HFFc6 (cell line): ENCODE measurements around the gene BCL10. TPM values are rescaled to one million over a fixed set of nuclear protein-coding genes. Genes with fewer than 3 reads are reported as not detected.
A peak's percentile ranks its signal among the peaks of the same experiment; 100 is the strongest.

Source experiments
- DNase-seq: peaks from one replicate; pipeline ENCODE4 v3.0.0-alpha.2; 2018
- H3K27ac Mint-ChIP-seq: 2 replicates; pipeline ENCODE4 v1.8.0; 2020; ENCODE audit warnings: mild to moderate bottlenecking, mixed read lengths
- H3K27me3 Mint-ChIP-seq: 2 replicates; pipeline ENCODE4 v1.8.0; 2021; ENCODE audit warnings: mild to moderate bottlenecking, moderate library complexity, mixed read lengths; ENCODE audit not compliant: insufficient read depth
- H3K36me3 Mint-ChIP-seq: 2 replicates; pipeline ENCODE4 v1.8.0; 2021; ENCODE audit warnings: low read depth, mixed read lengths
- H3K4me1 Mint-ChIP-seq: 2 replicates; pipeline ENCODE4 v1.8.0; 2020; ENCODE audit warnings: low read depth, mixed read lengths
- H3K4me3 Mint-ChIP-seq: 2 replicates; pipeline ENCODE4 v1.8.0; 2020; ENCODE audit warnings: mild to moderate bottlenecking, moderate library complexity, mixed read lengths
- H3K9me3 Mint-ChIP-seq: 2 replicates; pipeline ENCODE4 v1.8.0; 2020; ENCODE audit warnings: mild to moderate bottlenecking, mixed read lengths
- total RNA-seq, 6 experiments: library from RNA; stranded (reverse); fragmentation: NEBNext Ultra II Directional; extraction: Animal tissue kit (Norgen Biotek cat#: 25700); gene quantifications; 2 replicates in 1 of 6; 3 replicates in 5 of 6; pipeline ENCODE4 v1.2.3, GENCODE V29; 2021
- TF ChIP-seq, protein P1 (sequence below): fragments of 200-600 bp; sonication (generic); IDR thresholded peaks from 2 replicates; pipeline ENCODE4 v1.5.0; 2021; ENCODE audit warnings: antibody characterized with exemption, mild to moderate bottlenecking

BCL10 gene
- total RNA-seq, 6 experiments from 2014 or later: 33.4 to 45.6 (median 39.2) TPM

DNA sequence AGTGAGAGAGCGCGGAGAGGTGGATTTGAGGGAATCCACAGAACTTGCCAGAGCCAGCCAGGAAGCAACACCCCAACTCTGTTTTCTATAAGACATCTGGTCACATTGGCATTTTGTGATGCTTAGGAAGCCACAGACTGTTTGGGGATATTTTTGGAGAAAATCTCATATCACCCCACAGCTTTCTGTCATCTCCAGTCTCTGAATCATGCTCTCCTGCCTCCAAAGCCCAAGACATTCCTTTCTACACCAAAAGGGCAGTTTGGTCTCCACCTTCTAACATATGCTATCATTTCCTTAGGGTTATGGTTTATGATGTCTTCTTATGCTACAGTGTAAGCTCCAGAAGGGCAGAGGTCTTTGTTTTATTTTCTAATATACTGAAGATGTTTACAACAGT is 14.4 kb upstream of the BCL10 start:
- peak; percentile 34 for DNase-seq

DNA sequence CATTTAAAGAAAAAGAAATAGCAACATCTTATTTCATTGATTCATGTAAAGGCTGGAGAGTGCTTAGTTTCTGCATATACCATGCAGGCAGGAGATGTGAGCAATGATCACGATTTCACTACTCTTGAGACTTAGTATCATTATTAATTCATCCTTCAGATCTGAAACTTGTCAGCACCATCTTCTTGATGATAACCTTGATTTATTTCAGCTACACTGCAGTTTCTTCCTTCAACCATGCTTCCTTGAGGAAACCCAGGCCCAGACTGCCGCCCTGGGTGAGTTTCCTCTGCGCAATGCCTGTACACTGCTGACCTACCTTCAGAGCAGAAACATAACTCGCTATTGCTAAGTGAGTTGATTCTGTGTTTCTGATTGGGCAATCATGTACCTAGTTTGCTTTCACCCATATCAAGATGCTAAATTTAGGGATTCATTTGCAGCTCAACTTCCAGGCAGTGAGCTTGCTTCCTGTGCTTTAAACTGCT is 13.5 kb upstream of the BCL10 start:
- no peak for DNase-seq
- no peaks in the 10 kb centered on the region for H3K36me3 Mint-ChIP-seq
- H3K4me1 Mint-ChIP-seq: peaks cover 39% of the 10 kb centered on the region
- no peaks in the 10 kb centered on the region; the same call in 1 of the 2 replicates for H3K27me3 Mint-ChIP-seq
- TF ChIP-seq, protein P1, sequence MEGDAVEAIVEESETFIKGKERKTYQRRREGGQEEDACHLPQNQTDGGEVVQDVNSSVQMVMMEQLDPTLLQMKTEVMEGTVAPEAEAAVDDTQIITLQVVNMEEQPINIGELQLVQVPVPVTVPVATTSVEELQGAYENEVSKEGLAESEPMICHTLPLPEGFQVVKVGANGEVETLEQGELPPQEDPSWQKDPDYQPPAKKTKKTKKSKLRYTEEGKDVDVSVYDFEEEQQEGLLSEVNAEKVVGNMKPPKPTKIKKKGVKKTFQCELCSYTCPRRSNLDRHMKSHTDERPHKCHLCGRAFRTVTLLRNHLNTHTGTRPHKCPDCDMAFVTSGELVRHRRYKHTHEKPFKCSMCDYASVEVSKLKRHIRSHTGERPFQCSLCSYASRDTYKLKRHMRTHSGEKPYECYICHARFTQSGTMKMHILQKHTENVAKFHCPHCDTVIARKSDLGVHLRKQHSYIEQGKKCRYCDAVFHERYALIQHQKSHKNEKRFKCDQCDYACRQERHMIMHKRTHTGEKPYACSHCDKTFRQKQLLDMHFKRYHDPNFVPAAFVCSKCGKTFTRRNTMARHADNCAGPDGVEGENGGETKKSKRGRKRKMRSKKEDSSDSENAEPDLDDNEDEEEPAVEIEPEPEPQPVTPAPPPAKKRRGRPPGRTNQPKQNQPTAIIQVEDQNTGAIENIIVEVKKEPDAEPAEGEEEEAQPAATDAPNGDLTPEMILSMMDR: no peak
- H3K9me3 Mint-ChIP-seq: no peaks in the 10 kb centered on the region
- H3K27ac Mint-ChIP-seq: peak overlapping the region; percentile 54
- peak overlapping the region; percentile 22 for H3K4me3 Mint-ChIP-seq

More for the DNA sequence above, 14.4 kb upstream of the BCL10 start:
- peaks cover 49% of the 10 kb centered on the region for H3K4me1 Mint-ChIP-seq
- H3K27me3 Mint-ChIP-seq: no peaks in the 10 kb centered on the region; the same call in 1 of the 2 replicates
- H3K9me3 Mint-ChIP-seq: no peaks in the 10 kb centered on the region
- peak overlapping the region; percentile 52 for H3K27ac Mint-ChIP-seq
- no peaks in the 10 kb centered on the region for H3K36me3 Mint-ChIP-seq
- TF ChIP-seq, protein P1: no peak
- H3K4me3 Mint-ChIP-seq: peak overlapping the region; percentile 32

DNA sequence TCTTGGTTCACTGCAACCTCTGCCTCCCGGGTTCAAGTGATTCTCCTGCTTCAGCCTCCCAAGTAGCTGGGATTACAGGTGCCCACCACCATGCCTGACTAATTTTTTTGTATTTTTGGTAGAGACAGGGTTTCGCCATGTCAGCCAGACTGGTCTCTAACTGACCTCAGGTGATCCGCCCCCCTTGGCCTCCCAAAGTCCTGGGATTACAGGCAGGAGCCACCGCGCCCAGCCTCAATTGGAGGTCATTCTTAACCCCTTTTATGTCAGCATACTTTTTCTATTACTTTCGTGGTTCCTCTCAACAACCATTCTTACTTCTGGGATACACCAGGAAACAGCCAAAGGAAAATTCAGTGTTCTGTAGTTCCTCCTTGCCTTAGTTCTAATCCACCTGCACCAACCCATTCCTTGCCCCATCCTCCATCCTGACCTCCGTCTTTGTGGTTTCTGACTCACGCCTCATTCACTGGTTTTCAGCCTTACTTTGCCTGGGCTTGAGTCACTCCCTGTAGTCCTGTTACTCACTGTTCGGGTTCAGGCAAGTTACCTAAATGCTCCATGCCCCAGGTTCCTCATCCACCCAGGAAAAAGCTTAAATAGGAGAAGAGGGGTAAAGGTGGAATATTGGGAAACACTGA is 12.9 kb upstream of the BCL10 start:
- TF ChIP-seq, protein P1: no peak
- H3K9me3 Mint-ChIP-seq: no peaks in the 10 kb centered on the region
- no peaks in the 10 kb centered on the region; the same call in 1 of the 2 replicates for H3K27me3 Mint-ChIP-seq
- peaks cover 35% of the 10 kb centered on the region for H3K4me1 Mint-ChIP-seq
- peak overlapping the region; percentile 54 for H3K27ac Mint-ChIP-seq
- peak; percentile 89 for DNase-seq
- peak overlapping the region; percentile 22 for H3K4me3 Mint-ChIP-seq
- H3K36me3 Mint-ChIP-seq: no peaks in the 10 kb centered on the region

DNA sequence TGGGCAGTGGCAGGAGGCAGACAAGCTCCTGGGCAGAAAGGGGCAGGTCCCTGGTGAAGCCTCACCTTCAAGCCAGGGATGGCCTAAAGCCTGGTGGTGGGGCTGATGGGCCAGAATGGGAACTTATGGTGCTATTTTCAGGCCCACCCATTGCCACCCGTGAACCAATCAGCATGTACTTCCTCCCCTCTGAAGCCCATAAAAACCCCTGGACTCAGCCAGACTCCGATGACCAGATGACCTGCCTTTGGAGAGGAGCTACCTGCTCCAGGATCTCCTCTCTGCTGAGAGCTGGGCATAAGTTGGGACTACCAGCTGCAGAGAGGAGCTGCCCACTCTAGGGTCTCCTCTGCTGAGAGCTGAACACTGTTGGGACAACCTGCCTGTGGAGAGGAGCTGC is 7.8 kb upstream of the BCL10 start:
- Mint-ChIP-seq H3K9me3 (no peaks in the 10 kb centered on the region), H3K36me3 (no peaks in the 10 kb centered on the region), H3K4me1 (peaks cover 30% of the 10 kb centered on the region), H3K4me3 (no peak overlapping the region), H3K27me3 (no peaks in the 10 kb centered on the region), H3K27ac (no peak overlapping the region)
- DNase-seq: no peak
- TF ChIP-seq, protein P1: no peak

DNA sequence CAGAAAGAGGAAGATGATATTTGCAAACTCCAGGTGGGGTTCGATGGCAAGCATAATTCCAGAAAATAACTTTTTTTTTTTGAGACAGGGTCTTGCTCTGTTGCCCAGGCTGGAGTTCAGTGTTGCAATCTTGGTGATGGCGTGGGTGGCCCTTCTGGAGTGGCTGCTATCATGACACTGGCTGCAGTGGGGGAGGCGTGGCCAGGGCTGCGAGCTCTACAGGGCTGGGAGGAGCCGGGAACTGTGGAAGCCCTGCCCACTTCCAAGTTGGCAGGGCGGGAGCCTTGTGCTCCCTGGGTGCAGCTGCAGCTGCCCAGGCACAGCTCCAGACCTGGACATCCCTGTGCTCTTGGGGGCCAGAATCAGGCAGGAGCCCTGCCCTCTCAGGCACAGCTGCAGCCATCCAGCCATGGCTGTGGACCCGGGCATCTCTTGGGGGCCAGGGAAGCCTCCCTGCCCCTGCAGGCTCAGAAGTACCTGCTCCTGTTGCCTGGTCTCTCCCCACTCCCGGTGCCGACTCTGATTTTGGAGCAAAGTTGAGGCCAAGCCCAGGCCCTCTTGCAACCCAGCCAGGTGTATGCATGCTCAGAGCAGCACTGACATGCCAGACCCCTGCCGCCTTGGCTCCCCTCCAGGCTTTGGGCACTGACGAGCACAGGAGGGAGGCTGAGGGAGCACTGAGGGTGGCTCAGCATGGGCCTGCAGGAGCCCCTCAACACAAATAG is 7.2 kb upstream of the BCL10 start:
- H3K36me3 Mint-ChIP-seq: no peaks in the 10 kb centered on the region
- TF ChIP-seq, protein P1: no peak
- H3K9me3 Mint-ChIP-seq: no peaks in the 10 kb centered on the region
- no peak overlapping the region for H3K4me3 Mint-ChIP-seq
- H3K27me3 Mint-ChIP-seq: no peaks in the 10 kb centered on the region
- no peak for DNase-seq
- H3K27ac Mint-ChIP-seq: no peak overlapping the region
- peaks cover 35% of the 10 kb centered on the region for H3K4me1 Mint-ChIP-seq
